HG02763 (cell line): ENCODE results near the gene PTPRG.

Experiments
- ATAC-seq: cut with Tn5 transposase; IDR thresholded peaks from one replicate; pipeline ENCODE4 v1.9.1; 2021; ENCODE audit warnings: mild to moderate bottlenecking, moderate library complexity; ENCODE audit not compliant: unreplicated experiment

Gene PTPRG

DNA sequence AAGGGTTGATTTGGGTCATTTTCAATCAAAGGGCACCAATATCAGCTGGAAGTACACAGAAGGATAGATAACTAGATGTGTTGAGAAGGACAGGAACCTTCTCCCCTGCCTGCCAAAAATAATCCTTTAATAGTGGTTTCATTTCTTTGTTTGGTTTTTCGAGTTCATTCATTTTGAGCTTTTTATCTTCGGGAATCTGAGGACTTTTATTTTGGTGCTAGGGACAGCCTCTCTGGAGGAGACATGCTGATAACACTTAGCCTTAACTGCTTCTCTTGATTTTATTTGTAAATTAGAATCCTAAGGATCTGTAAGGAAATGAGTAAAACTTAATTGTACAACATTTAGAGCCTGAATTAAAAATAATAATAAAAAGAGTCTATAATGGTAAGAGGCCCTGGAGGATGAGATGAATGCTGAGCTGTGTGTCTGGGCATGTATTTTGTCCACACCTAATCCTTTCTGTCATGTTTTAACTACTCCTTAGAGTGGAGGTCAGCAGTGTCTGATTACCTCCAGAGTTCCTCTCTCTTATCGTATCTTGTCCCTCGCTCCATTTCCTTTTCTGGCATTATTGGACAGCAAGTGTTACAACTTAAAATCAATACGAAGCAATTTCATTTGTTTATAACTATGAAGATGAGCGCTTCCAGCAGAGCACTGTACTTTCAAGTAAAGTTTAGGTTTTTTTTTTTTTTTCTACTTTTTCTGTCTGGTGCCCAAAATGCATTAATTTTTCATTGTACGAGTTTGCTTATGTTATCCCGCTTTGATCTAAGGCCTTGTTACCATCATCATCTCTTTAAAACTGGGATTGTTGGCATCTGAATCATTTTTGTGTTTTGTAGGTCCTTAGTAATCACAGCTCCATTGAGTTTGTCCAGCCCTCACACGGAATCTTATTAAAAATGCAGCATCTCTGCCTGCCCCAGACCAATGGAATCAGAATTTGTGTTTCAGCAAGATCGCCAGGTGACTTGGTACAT is 22.8 kb downstream of the PTPRG start:
- ATAC-seq: no peak

DNA sequence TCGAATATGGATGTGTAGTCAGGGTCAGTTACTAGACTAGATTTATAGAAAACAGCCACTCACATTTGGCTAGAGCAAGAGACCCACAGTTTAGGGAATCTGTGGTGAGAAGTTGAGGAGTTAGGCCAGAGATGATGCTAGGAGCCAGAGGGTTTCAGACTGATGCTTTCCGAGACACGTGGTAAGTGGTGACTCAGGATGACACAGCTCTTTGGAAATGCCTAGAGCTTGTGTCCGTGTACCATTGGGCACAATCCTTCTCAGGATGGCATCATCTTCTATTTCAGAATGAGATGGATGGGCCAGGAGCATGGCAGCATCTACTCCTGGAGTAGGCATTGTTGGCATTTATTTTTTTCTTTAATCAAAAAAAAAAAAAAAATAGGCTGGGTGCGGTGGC is 28.5 kb downstream of the PTPRG start:
- no peak for ATAC-seq

DNA sequence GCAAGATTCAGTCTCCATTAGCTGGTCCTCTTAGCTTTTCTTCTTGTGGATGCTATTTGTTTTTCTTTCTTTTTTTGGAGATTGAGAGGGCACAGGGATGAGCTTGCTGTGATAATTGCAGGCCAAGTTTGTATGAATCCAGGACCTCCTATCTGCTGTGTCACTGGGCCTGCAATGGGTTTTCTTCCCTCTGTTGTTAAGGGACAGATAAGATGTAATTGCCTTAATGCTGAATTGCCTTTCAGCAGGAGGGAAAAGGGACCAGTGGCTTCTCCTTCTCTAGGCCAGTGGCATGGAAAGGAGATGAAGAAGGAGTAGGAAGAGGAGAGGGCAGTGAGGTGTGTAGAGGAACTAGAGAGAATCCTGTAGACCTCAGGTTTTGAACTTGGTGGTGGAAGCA is 29.9 kb downstream of the PTPRG start:
- ATAC-seq: no peak

DNA sequence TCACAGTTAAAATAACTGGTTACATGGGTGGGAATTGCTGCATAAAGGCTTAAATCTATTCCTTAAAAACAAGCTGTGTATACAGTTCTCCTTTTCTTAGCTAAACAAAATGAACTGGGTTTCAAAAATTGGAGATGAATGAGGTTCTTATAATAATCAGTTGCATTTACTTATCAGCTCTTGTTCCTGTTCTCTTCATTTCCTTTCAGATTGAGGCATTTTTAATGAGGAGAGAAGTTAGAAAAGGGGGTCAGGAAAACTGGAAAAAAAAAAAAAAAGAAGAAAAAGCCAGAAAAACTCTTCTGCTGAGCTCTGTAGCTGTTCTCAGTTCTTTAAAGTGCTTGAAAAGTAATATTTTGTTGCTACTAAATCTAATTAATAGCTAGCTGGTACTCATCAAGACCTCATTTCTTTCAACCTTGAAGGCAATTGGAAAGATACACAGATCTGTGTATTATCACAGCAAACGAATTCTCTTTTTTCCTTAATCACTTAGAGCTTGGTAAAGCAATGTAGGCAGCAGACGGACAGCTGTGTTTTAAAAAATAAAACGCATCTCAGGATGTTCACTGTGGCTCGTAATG is 32.2 kb downstream of the PTPRG start:
- ATAC-seq: no peak

DNA sequence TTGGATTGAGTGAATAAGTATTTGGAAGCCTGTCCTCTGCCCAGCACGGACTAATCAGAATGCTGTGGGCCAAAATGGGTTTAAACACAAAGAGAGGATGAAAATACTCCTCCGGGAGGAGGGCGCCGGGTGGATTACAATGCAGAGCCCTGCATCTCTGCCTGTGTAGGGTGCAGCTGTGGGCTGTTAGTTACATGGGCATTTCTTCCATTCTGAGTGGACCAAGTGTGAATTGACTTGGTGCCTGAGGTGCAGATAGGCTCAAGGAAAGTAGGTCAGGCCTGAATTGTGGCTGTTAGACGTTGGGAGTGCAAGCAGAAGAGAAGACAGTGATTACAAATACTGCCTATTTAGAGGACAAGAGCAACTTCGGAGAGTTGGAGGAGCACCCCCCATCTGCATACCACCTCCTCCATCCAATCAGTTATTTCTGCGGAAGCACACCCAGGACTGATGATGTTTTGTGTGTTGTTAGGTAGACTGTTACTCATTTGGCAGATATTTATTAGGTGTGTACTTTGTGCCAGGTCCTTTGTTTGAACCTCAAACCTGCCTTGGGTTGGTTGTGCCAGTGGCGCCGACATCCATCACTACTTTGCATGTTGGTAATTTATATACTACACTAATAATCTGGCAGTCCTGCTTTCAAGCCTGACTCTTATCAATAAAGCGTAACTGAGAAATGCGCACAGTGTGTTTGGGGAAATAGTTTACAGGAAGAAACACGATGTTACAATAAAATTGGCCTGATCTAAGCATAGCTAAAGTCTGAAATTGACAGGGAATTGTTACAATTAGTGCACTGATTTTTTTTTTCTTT is 33.0 kb downstream of the PTPRG start:
- no peak for ATAC-seq

DNA sequence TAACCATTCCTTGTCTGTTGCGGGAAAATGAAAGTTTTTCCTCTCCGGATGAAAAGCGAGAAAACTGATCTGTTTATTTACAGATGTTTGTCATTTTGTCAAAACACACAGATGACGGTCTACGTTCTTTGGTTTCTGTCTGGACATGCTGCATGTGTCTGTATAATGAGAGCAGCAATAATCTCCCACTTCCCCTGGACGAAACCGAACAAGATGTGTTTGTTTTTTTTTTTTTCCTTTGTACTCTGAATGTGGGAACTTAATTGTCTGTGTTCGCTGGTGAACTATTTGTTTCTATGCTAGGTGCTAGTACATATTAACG is 33.6 kb downstream of the PTPRG start:
- no peak for ATAC-seq

DNA sequence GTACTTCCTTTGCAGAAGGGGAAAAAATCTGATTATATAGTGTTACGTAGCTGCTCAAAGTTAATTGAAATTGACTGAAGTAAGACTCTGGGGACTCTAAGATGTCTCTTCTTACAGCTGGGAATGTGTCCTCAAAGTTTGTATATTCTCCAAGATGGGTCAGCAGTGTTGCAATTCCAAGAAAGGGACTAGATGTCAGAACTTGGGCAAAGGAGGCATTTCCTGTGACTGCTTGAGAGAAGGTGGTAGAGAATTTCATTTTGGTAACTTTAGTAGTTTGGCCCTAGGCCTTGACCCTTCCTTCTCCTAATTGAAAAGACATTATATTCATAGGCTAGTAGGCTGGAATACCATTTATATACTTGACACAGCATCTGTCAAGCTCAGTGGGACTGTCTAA is 33.9 kb downstream of the PTPRG start:
- ATAC-seq: no peak

DNA sequence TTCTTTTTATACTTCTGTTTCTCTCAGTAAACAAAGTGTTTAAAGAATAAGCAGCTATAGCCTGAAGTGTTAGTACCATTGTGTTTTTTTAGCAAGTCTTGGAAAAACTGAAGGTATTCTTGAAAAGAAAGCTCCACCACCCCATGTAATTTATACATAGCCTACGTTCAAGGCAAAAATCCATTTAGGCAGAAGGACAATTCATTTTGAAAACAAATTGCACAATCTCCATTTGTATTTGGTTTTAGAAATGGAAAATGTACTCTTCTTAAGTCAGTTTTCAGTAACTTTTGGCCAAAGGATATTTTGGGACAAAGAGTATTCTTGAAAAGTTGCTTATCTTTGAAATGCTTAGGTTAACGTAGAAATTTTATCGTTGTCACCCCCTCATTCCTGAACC is 34.5 kb downstream of the PTPRG start:
- ATAC-seq: no peak

DNA sequence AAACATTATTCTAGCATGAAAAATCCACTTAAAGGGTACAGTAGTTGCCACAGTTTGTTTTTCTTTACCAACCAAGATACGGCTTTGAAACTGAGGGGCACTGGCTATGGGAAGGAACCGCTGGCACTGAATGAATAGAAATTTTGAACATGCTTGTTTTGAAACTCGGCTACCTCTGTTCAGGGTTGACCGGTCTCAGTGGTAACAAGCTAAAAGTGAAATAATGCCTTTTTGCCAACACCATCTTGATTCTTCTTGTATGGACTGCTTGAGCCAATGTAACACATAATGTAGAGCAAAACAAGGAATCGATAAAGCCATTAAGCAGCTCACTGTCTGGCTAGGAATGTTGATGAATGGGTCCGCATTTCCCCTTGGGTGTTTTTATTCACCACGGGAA is 36.5 kb downstream of the PTPRG start:
- no peak for ATAC-seq

DNA sequence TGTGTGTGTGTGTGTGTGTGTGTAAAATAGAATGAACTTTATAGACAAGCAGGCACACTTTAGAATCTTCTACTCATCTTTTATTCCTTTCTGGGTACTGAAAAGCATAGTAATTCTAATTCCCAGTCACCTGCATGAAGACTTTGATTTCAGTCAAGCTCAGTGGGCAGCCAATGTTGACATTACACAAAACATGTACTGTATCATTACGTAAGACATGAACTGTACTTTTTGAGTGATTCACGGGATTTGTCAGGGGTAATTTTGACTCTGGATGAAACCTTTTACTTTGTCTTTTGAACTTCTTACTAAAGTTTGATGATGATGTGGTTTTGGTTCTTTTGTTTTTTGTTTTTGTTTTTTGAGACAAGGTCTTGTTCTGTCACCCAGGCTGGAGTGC is 38.8 kb downstream of the PTPRG start:
- ATAC-seq: no peak

DNA sequence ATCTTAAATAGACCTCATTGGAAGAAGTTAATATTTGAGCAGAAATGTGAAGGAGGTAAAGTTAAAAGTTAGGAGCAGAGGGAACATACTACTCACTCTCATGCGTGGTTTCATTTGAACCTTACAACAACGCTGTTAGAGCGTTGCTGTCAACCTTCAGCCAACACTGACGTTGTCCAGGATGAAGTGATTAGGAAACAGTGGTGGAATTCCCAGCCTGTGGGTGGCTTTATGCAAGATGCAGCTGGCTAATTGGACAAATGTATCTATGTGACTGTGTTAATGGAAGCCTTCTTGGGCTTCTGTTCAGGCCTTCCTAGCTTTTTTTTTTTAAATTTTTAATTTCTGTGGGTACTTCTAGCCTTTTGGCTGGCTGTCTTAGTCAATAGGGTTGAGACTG is 40.5 kb downstream of the PTPRG start:
- ATAC-seq: no peak

DNA sequence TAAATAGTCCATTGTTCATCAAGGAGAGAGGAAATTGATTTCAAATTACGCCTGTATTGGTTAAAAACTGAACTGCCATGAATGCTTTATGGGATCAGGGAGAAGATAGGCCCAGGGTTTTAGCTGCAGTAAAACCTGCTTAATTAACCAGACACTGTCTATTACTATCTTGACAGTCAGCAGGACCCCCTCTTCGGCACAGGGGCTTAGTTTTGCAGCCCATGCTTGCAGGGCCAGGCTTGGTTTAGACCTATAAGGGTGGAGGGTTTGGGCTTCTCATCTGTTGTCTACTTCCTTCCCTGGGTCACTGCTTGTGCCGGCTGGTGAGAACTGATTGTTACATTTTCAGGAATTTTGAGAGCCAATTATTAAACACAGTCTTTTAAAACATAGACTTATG is 41.1 kb downstream of the PTPRG start:
- no peak for ATAC-seq

DNA sequence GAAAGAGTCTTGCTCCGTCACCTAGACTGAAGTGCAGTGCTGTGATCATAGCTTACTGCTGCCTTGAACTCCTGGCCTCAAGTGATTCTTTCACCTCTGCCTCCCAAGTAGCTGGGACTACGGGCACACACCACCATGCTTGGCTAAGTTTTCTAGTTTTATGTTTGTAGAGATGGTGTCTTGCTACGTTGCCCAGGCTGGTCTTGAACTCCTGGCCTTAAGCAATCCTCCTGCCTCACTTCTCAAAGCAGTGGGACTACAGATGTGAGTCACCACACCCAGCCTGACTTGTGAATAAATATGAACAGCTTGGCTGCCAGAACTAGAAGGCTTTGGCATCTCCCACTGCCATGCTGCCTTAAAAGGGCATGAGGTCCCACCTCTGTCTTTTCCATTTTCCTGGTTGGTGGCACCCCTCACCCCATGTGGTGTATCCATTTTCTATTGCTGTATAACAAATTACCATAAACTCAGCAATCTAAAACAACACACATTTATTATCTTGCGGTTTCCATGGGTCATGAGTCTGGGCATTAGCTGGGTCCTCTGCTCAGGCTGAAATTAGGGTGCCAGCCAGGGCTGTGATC is 44.3 kb downstream of the PTPRG start:
- ATAC-seq: no peak

DNA sequence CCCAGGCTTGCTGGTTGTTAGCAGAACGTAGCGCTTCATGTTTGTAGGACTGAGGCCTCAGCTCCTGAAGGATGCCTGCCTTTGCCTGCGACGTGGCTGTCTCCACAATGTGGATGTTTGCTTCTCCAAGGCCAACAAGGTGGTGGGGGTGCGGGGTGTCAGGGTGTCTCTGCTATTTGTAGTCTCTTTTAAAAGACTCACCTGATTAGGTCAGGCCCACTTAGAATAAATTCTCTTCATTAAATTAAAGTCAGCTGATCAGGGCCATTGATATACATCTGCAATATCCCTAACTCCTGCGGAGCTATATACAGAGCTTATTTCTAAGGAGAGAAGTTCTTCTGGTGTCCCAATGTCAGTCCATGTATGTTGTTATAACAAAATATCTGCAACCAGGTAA is 44.8 kb downstream of the PTPRG start:
- no peak for ATAC-seq

DNA sequence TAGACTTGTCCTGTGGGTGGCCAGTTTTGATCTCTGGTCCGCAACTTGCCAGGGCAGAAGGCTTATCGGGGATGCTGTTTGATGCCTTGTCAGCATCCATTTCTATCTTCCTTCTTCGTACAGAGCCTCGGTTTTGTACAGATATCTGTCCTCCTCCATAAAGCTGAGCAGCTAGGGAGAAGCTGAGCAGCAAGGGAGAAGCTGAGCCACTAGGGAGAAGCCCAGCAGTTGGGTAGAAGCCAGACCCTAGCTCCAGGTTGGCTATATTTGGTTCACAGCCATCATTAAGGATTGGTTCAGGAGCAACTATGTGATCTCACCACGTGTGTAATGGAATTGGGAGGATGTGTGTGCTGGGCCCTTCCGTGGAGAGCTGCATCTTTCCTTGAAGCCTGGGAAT is 46.7 kb downstream of the PTPRG start:
- ATAC-seq: no peak

DNA sequence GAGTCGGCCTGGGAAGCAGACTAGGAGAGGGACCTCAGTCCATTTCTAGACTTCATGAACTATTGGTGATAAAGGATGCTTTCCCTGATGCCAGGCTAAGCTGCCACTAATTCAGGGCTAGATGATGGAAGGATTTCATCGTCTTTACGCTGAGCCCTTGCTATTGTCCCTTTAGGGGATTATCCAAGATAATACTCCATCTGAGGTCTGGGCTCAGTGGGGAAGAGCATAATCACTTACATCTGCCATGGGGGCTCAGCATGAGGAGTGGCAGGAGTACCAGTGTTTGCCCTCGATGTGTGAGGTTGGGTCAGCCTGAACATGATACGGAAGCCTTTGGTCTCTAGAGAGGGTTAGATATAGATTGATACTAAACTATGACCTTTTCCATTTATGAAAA is 47.3 kb downstream of the PTPRG start:
- no peak for ATAC-seq

DNA sequence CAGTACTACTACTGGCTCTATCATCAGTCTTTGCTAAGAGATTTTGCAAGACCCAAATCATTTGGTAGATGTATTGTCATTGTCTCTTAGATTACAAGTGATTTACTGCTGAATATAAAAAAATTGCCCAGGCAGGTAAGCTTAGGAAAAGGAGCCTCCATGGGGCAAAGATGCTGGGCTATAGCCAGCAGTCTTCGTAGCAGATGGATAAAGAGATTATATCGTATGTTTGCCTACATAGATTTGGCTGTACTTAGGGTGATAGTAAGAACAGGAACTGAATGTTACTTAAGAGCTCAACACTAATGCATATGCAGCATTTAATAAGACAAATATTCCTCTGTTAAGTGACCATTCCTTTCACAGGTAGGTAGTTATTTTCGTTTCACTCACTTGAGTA is 48.9 kb downstream of the PTPRG start:
- no peak for ATAC-seq

DNA sequence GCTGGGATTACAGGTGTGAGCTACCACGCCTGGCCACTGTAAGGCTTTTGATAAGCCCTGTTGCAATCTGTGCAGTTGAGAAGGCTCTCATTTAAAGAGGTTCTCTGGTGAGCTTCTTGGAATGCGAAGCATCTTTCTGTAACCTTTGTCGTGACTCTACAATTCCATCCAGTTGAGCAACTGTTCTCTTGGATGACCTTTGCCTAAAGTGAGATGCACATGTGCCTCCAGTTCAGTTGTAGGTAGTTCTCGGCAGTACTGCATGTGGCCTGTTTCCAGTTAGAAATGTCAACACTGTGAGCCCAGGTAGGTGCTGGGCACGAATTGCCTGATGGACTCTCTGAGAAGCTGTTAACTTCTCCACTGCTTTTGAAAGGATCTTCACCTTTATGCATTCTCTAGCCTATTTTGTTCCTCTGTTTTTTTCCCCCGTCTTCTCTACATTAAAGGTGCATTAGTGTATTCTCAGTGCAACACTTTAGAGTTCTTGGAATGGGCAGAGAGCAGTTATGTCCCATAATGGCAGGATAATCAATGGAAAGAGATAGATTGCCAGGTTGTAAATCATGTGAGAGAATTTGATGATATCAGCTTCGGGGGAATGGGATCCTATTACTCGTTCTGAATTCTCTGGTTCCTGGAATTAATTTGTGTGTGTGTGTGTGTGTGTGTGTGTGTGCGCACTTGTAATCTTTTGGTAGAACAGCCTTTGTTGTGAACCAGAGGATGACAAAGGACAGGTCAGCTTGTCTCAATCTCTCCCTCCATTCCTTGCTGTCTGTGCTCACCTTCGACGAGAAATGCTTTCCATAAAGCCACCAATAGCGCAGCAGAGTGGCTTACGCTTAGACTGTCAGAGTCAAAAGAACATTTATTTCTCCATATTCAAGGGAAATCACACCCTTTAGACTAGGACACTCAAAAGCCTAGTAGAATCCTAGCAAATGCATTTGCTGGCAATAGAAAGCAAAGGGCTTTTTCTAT is 51.1 kb downstream of the PTPRG start:
- ATAC-seq: no peak

DNA sequence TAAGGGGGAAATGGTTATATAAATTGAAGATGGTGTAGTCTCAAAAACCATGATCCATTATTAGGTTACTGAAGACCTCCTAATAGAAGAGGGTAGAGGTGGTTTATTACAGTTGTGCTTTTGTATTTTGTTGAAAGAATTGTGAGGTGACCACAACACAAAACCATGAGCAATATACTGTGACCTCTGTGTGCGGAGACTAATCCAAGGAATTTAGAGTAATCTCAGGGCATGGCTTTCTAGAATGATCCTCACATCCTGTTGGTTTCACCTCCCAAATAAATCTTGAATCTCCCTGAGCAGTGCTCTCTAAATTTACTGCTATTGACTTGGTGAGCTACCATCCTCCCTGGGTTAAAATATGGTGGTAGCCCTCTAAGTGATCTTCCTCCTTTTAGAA is 52.3 kb downstream of the PTPRG start:
- ATAC-seq: no peak

DNA sequence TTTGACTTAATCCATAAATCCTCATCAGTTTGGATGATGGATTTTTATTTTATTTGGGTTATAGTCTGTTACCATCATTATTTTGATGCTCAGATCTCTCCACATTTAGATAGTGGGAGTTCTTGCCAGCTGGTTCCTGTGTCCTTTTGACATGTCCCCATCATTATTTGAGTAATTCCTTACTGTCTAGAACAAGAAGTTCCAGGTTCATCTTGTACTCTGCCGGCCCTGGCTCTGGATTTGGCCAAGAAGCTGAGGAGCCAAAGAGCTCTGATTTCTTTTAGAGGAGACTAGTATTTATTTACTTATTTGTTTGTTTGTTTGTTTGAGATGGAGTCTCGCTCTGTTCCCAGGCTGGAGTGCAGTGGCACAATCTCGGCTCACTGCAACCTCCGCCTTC is 54.3 kb downstream of the PTPRG start:
- ATAC-seq: no peak
